ENCODE results near the gene CALML3. TPM values are rescaled to one million over a fixed set of nuclear protein-coding genes. Genes with fewer than 3 reads are reported as not detected.

CALML3 gene
- total RNA-seq, 1 donor from 2014 or later: not detected

- Histone ChIP-seq H3K27ac (replicated peaks) (no peak overlapping the region), H3K4me1 (no peaks in the 10 kb centered on the region), H3K9me3 (replicated peaks) (peaks cover 12% of the 10 kb centered on the region), H3K27me3 (ENCODE audit: low read depth) (no peaks in the 10 kb centered on the region), H3K36me3 (no peaks in the 10 kb centered on the region), H3K4me3 (no peak overlapping the region)
- intact Hi-C loops (cut with micrococcal nuclease): no loop called here
- no peak for DNase-seq
- TF ChIP-seq CTCF (IDR thresholded peaks at IDR 0.05; ENCODE audit: borderline replicate concordance): no peak
Observed at GRCh38 chr10:5493691-5494090, 31.1 kb upstream of the CALML3 start.

GRCh38 chr10:5494611-5495010, 30.1 kb upstream of the CALML3 start:
- Histone ChIP-seq H3K9me3 (replicated peaks) (peaks cover 12% of the 10 kb centered on the region), H3K4me3 (no peak overlapping the region), H3K27ac (replicated peaks) (no peak overlapping the region), H3K4me1 (no peaks in the 10 kb centered on the region), H3K36me3 (no peaks in the 10 kb centered on the region), H3K27me3 (ENCODE audit: low read depth) (no peaks in the 10 kb centered on the region)
- intact Hi-C loops (cut with micrococcal nuclease): no loop called here
- DNase-seq: no peak
- no peak for TF ChIP-seq CTCF (IDR thresholded peaks at IDR 0.05; ENCODE audit: borderline replicate concordance)

- no peak for DNase-seq
- TF ChIP-seq CTCF (IDR thresholded peaks at IDR 0.05; ENCODE audit: borderline replicate concordance): no peak
- intact Hi-C loops (cut with micrococcal nuclease): no loop called here
- no peaks in the 10 kb centered on the region for H3K36me3 ChIP-seq
- H3K4me1 ChIP-seq: no peaks in the 10 kb centered on the region
- no peak overlapping the region for H3K27ac ChIP-seq (replicated peaks)
- no peak overlapping the region for H3K4me3 ChIP-seq
- peaks cover 11% of the 10 kb centered on the region for H3K9me3 ChIP-seq (replicated peaks)
- peaks cover 7% of the 10 kb centered on the region for H3K27me3 ChIP-seq (ENCODE audit: low read depth)
Observed at GRCh38 chr10:5496261-5497250, 28.2 kb upstream of the CALML3 start.

- no peak overlapping the region for H3K27ac ChIP-seq (replicated peaks)
- no peak for DNase-seq
- no peaks in the 10 kb centered on the region for H3K4me1 ChIP-seq
- no peak for TF ChIP-seq CTCF (IDR thresholded peaks at IDR 0.05; ENCODE audit: borderline replicate concordance)
- intact Hi-C loops (cut with micrococcal nuclease): no loop called here
- no peaks in the 10 kb centered on the region for H3K36me3 ChIP-seq
- peaks cover 10% of the 10 kb centered on the region for H3K27me3 ChIP-seq (ENCODE audit: low read depth)
- peaks cover 5% of the 10 kb centered on the region for H3K9me3 ChIP-seq (replicated peaks)
- no peak overlapping the region for H3K4me3 ChIP-seq
Observed at GRCh38 chr10:5497289-5497688, 27.5 kb upstream of the CALML3 start.

- Histone ChIP-seq H3K36me3 (no peaks in the 10 kb centered on the region), H3K9me3 (replicated peaks) (no peaks in the 10 kb centered on the region), H3K27ac (replicated peaks) (no peak overlapping the region), H3K27me3 (ENCODE audit: low read depth) (peaks cover 17% of the 10 kb centered on the region), H3K4me3 (no peak overlapping the region), H3K4me1 (no peaks in the 10 kb centered on the region)
- no peak for DNase-seq
- no peak for TF ChIP-seq CTCF (IDR thresholded peaks at IDR 0.05; ENCODE audit: borderline replicate concordance)
- intact Hi-C loops (cut with micrococcal nuclease): no loop called here
Observed at GRCh38 chr10:5497948-5498730, 26.6 kb upstream of the CALML3 start.

All from left ventricle myocardium inferior (tissue), 1 donor.